Common myeloid progenitor, CD34-positive (primary cell): Measurements from ENCODE around the gene LRRC3.
"Not testable (repeated sequence)": the region's sequence is repeated elsewhere in the genome, so short reads cannot be mapped to it uniquely, and the experiment has no call there.

Experiments
- CTCF ChIA-PET: fragments of 350-600 bp; sonication (Branson Sonifier 250); formaldehyde crosslinking; loops from one replicate; lab custom pipeline; 2021; ENCODE audit warnings: antibody characterized with exemption; lab: Charles Lee
- POLR2A ChIA-PET: fragments of 350-600 bp; sonication (Branson Sonifier 250); formaldehyde crosslinking; loops from one replicate; lab custom pipeline; 2021; ENCODE audit warnings: antibody characterized with exemption; lab: Charles Lee
- DNase-seq, 3 donors: peaks; one replicate each; pipeline versions ENCODE4 v3.0.0 to v3.0.0-alpha.2; 2013
- H3K27ac ChIP-seq, 2 experiments: 1 replicate in 1 of 2; 2 replicates in 1 of 2; pipeline ENCODE4 v1.7.0; 2013; ENCODE audit warnings: inconsistent platforms in 2 of 2, low read length in 2 of 2, mild to moderate bottlenecking in 2 of 2, low read depth in 1 of 2, moderate library complexity in 1 of 2; ENCODE audit not compliant: severe bottlenecking in 2 of 2, insufficient read depth in 1 of 2, poor library complexity in 1 of 2
- H3K27me3 ChIP-seq, 5 experiments: replicated peaks in 2 of 5; 1 replicate in 3 of 5; 2 replicates in 2 of 5; pipeline versions ENCODE4 v1.6.1 to v1.7.0; 2013; ENCODE audit warnings: low read length in 4 of 5, mild to moderate bottlenecking in 2 of 5, moderate library complexity in 2 of 5, inconsistent platforms in 1 of 5; ENCODE audit not compliant: insufficient read depth in 5 of 5, control insufficient read depth in 4 of 5
- H3K36me3 ChIP-seq, 4 experiments: 1 replicate in 2 of 4; 2 replicates in 2 of 4; pipeline versions ENCODE4 v1.6.1 to v1.7.0; 2013; ENCODE audit warnings: low read length in 3 of 4, control low read depth in 1 of 4, mild to moderate bottlenecking in 1 of 4; ENCODE audit not compliant: control insufficient read depth in 4 of 4, insufficient read depth in 4 of 4
- H3K4me1 ChIP-seq, 4 experiments: 1 replicate in 3 of 4; 2 replicates in 1 of 4; pipeline versions ENCODE4 v1.6.1 to v1.7.1; 2013; ENCODE audit warnings: low read length in 3 of 4, mild to moderate bottlenecking in 3 of 4, control low read depth in 1 of 4, inconsistent platforms in 1 of 4, moderate library complexity in 1 of 4; ENCODE audit not compliant: control insufficient read depth in 4 of 4, insufficient read depth in 4 of 4; ENCODE audit errors: control extremely low read depth in 1 of 4
- H3K4me3 ChIP-seq, 7 experiments: 1 replicate in 4 of 7; 2 replicates in 3 of 7; pipeline versions ENCODE4 v1.5.1 to v1.7.0; 2013; ENCODE audit warnings: mild to moderate bottlenecking in 7 of 7, low read length in 6 of 7, moderate library complexity in 6 of 7, inconsistent platforms in 2 of 7, low read depth in 2 of 7, control low read depth in 1 of 7; ENCODE audit not compliant: insufficient read depth in 4 of 7, control insufficient read depth in 1 of 7; ENCODE audit errors: extremely low read depth in 1 of 7
- H3K9me3 ChIP-seq, 5 experiments: 1 replicate in 4 of 5; 2 replicates in 1 of 5; pipeline versions ENCODE4 v1.6.1 to v1.7.1; 2013; ENCODE audit warnings: low read length in 4 of 5, mild to moderate bottlenecking in 2 of 5, inconsistent platforms in 1 of 5, low read depth in 1 of 5, moderate library complexity in 1 of 5; ENCODE audit not compliant: control insufficient read depth in 4 of 5, insufficient read depth in 2 of 5; ENCODE audit errors: control extremely low read depth in 1 of 5
- WGBS: methylation state at CpG from one replicate; pipeline ENCODE4 v1.1.5; 2013; ENCODE audit not compliant: insufficient coverage; 5-methylcytosine and 5-hydroxymethylcytosine counted together

LRRC3 gene

DNA sequence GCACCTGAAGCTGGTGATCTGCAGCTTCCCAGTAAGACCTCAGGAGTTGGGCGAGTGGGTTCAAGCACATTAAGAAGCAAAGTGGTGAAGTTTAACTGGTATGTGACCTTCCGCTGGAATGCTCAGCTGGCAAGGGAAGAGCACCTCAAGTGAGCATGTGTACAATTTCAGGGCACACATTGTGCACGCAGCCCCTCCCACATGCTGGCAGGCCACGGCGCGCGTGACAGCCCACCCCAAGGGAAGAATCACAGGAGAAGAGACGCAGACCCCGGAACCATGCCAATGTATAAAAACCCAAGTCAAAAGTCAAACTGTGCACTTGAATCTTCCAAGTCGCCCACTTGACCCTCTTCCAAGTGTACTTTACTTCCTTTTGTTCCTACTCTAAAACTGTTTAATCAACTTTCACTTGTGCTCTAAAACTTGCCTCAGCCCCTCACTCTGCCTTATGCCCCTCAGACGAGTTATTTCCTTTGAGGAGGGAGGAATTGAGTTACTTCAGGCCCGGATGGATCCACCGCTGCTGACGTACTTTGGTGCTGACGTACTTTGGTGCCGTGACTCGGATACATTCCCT lies 20.0 kb downstream of the LRRC3 start:
- Histone ChIP-seq H3K27me3 (no peaks in the 10 kb centered on the region), H3K9me3 (no peaks in the 10 kb centered on the region), H3K36me3 (no peaks in the 10 kb centered on the region), H3K4me1 (no peaks in the 10 kb centered on the region), H3K4me3 (no peak overlapping the region), H3K27ac (no peak overlapping the region)
- DNase-seq = no peak
- WGBS = 93% methylated on average over 13 of the region's 17 CpGs
- ChIA-PET CTCF (no interaction called here), POLR2A (no interaction called here)

DNA sequence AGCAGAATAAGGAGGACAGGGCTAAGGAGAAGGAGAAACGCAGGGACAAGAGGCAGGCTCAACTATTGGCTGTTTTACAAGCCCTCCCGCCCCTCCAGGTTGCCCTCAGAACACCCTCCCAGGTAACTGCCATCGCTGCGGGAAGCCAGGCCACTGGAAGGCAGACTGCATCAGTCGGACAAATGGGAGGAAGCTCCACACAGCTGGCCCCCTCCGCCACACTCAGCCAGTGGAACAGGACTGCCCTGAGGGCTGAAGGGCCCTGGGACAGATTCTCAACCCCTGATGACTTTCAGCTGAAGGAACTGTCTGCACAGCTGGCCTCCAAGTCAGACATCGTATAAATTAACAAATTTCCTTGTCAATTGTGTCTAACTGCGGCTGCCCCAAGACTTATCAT lies 21.8 kb downstream of the LRRC3 start:
- no peak for DNase-seq
- WGBS = 92% methylated on average over 6 of the region's 8 CpGs
- Histone ChIP-seq H3K4me3 (no peak overlapping the region), H3K27me3 (no peaks in the 10 kb centered on the region), H3K36me3 (no peaks in the 10 kb centered on the region), H3K9me3 (no peaks in the 10 kb centered on the region), H3K27ac (no peak overlapping the region), H3K4me1 (no peaks in the 10 kb centered on the region)
- ChIA-PET POLR2A (no interaction called here), CTCF (interaction anchor here (1.2 kb wide), 2 partner anchors 18 to 123 kb away, joined by 3 read pairs; no protein-coding TSS in a partner anchor)

DNA sequence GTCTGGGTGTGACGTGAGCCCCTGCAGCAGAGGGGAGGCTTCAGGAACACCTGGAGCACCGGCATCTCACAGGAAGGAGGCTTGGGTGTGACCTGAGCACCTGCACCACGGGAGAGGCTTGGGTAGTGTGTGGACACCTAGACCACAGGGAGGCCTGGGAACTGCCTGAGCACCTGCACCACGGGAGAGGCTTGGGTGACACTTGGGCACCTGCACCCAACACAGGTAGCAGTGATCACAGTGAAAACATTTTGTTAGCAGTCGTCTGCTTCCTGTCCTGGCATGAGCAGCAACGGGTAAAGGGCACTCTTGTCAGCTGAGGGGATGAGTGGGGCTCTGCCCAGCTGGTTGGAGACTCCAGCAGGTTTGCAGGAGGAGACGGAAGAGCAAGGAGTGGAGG lies 22.4 kb downstream of the LRRC3 start:
- Histone ChIP-seq H3K36me3 (no peaks in the 10 kb centered on the region), H3K4me3 (no peak overlapping the region), H3K27ac (no peak overlapping the region), H3K27me3 (no peaks in the 10 kb centered on the region), H3K9me3 (no peaks in the 10 kb centered on the region), H3K4me1 (no peaks in the 10 kb centered on the region)
- POLR2A ChIA-PET = no interaction called here
- WGBS = 82% methylated on average over 7 of the region's 7 CpGs
- DNase-seq = no peak
- CTCF ChIA-PET = interaction anchor here (0.6 to 1.2 kb wide), 4 partner anchors 33 to 338 kb away, joined by 3 read pairs; no protein-coding TSS in a partner anchor

DNA sequence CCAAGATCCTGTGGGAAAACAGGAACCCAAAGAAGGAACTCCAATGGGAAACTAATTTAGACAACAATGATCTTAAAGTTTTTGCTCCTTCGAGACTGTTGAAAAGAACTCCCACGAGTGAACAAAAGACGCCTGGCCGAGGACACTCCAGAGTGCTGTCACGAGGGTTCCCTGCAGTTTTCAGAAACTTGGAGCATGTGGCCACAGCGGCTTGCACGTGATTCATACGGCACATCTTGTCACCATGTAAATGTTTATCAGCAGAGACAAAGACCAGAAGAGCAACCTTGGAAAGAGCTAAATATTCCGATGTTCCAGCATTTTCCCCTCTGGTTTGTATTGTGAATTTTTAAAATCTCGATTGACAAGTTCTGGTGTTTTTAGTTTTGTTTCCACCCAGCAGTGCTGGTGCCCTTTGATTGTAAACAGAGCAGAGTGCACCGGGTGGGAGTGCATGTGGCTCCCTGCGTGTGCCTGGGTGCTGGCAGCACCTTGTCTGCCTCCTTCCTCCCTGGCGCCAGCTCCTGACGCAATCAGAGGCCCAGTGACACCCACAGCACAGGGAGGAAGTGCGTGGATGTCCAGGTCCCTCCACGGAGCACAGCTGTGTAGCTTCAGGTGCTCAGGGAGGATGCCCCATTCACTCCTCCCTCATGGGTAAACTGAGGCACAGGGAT lies 23.0 kb downstream of the LRRC3 start:
- ChIA-PET POLR2A (no interaction called here), CTCF (interaction anchor here (0.6 to 0.9 kb wide), 3 partner anchors 32 to 337 kb away, joined by 3 read pairs; no protein-coding TSS in a partner anchor)
- H3K9me3 ChIP-seq = no peaks in the 10 kb centered on the region
- H3K36me3 ChIP-seq = no peaks in the 10 kb centered on the region
- H3K27ac ChIP-seq = no peak overlapping the region
- no peak overlapping the region for H3K4me3 ChIP-seq
- H3K4me1 ChIP-seq = no peaks in the 10 kb centered on the region
- no peak for DNase-seq
- peaks cover 0 to 3% (median 0%) of the 10 kb centered on the region in 5 experiments for H3K27me3 ChIP-seq
- 86% methylated on average over 15 of the region's 16 CpGs for WGBS

DNA sequence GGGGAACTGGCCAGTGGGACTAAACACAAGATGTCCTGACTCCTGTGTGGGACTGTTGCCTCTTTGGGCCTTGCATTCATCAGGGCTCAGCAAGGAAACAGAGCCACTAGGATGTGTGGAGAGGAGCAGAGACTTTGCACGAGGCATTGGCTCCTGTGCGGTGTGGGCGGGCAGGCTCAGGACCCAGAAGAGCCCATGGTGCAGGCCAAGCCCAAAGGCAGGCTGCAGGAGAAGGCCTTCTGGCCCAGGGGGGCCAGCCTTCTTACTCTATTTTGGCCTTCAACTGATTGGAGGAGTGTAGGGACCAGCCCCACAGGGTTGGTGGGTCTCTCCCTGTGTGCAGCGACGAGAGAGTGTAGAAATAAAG lies 23.5 kb downstream of the LRRC3 start:
- WGBS = 100% methylated on average over 5 of the region's 5 CpGs
- no peak overlapping the region for H3K4me3 ChIP-seq

GRCh38 chr21:44479556-44480199 lies 24.4 kb downstream of the LRRC3 start:
- H3K9me3 ChIP-seq, H3K27me3 ChIP-seq, H3K36me3 ChIP-seq, H3K4me3 ChIP-seq, POLR2A ChIA-PET, H3K27ac ChIP-seq, H3K4me1 ChIP-seq: not testable (repeated sequence)
- CTCF ChIA-PET = interaction anchor here (0.6 to 1.5 kb wide), 3 partner anchors 11 to 178 kb away, joined by 3 to 4 read pairs (median 4); no protein-coding TSS in a partner anchor
- 85% methylated on average over 9 of the region's 21 CpGs for WGBS
- DNase-seq = peak; percentile 5 to 22 (median 12)

More for the DNA sequence above, 23.5 kb downstream of the LRRC3 start:
- CTCF ChIA-PET = interaction anchor here (0.9 kb wide), 1 partner anchor 32 kb away, joined by 3 read pairs; no protein-coding TSS in a partner anchor
- Histone ChIP-seq H3K9me3 (no peaks in the 10 kb centered on the region), H3K27me3 (peaks cover 0 to 3% (median 0%) of the 10 kb centered on the region in 5 experiments), H3K36me3 (no peaks in the 10 kb centered on the region), H3K4me1 (no peaks in the 10 kb centered on the region), H3K27ac (no peak overlapping the region)
- POLR2A ChIA-PET = no interaction called here
- no peak for DNase-seq
